Stimulated activated CD4-positive, alpha-beta T cell treated with anti-CD3 and anti-CD28 coated beads, TNF-alpha, amount 100 ng/mL, for 24 hours (primary cell): ENCODE measurements around the gene ARG2.

Experiments
- DNase-seq, 3 experiments: peaks; one replicate each; pipeline ENCODE4 v3.0.0-alpha.2; 2020; ENCODE audit warnings: low read depth in 3 of 3

ARG2 gene

GRCh38 chr14:67619446-67620216 is at the start of gene ARG2:
TSS of gene ARG2 (plus strand) at chr14:67619920. CDS start at chr14:67619978, 58 bp downstream.
- peak; percentile 90 to 97 (median 94) for DNase-seq

- DNase-seq: no peak
Observed at GRCh38 chr14:67570453-67570852, 49.3 kb upstream of the ARG2 start.

GRCh38 chr14:67571275-67571990 is 48.3 kb upstream of the ARG2 start:
- peak; percentile 24 to 65 (median 50) for DNase-seq

GRCh38 chr14:67571991-67572323 is 47.8 kb upstream of the ARG2 start:
- DNase-seq: no peak

- no peak for DNase-seq
Observed at GRCh38 chr14:67572608-67573007, 47.1 kb upstream of the ARG2 start.

GRCh38 chr14:67573228-67574010 is 46.3 kb upstream of the ARG2 start:
- DNase-seq: no peak

GRCh38 chr14:67574156-67574555 is 45.6 kb upstream of the ARG2 start:
- DNase-seq: no peak

- DNase-seq: no peak
Observed at GRCh38 chr14:67574806-67575205, 44.9 kb upstream of the ARG2 start.

GRCh38 chr14:67575684-67576083 is 44.0 kb upstream of the ARG2 start:
- no peak for DNase-seq

- no peak for DNase-seq
Observed at GRCh38 chr14:67576216-67576955, 43.3 kb upstream of the ARG2 start.

GRCh38 chr14:67577181-67577808 is 42.4 kb upstream of the ARG2 start:
- DNase-seq: no peak

GRCh38 chr14:67577909-67578749 is 41.6 kb upstream of the ARG2 start:
- no peak for DNase-seq

- DNase-seq: no peak
Observed at GRCh38 chr14:67579040-67579439, 40.7 kb upstream of the ARG2 start.

- DNase-seq: no peak
Observed at GRCh38 chr14:67579636-67580035, 40.1 kb upstream of the ARG2 start.

GRCh38 chr14:67580336-67581171 is 39.2 kb upstream of the ARG2 start:
- no peak for DNase-seq

GRCh38 chr14:67581643-67582042 is 38.1 kb upstream of the ARG2 start:
- no peak for DNase-seq

GRCh38 chr14:67582061-67582460 is 37.7 kb upstream of the ARG2 start:
- DNase-seq: no peak

GRCh38 chr14:67583711-67584644 is 35.7 kb upstream of the ARG2 start:
- no peak for DNase-seq
